HUES48 (cell line): ENCODE measurements around the gene TIAM1.

Experiments used
- H3K27ac ChIP-seq: one replicate; pipeline ENCODE4 v1.7.0; 2013; ENCODE audit warnings: low read depth, low read length, inconsistent platforms
- H3K27me3 ChIP-seq: 2 replicates; pipeline ENCODE4 v1.6.1; 2013; ENCODE audit warnings: mild to moderate bottlenecking, low read length; ENCODE audit not compliant: control insufficient read depth, insufficient read depth
- H3K36me3 ChIP-seq: 2 replicates; pipeline ENCODE4 v1.6.1; 2013; ENCODE audit warnings: low read length; ENCODE audit not compliant: control insufficient read depth, insufficient read depth
- H3K4me1 ChIP-seq: 2 replicates; pipeline ENCODE4 v1.6.1; 2013; ENCODE audit warnings: mild to moderate bottlenecking, low read length; ENCODE audit not compliant: control insufficient read depth, insufficient read depth
- H3K4me3 ChIP-seq: 2 replicates; pipeline ENCODE4 v1.5.1; 2013; ENCODE audit warnings: mild to moderate bottlenecking, low read depth, low read length
- H3K9ac ChIP-seq: 2 replicates; pipeline ENCODE4 v1.6.1; 2013; ENCODE audit warnings: mild to moderate bottlenecking, low read depth, low read length, moderate library complexity
- H3K9me3 ChIP-seq: 2 replicates; pipeline ENCODE4 v1.6.1; 2013; ENCODE audit warnings: low read length; ENCODE audit not compliant: control insufficient read depth, insufficient read depth

TIAM1 gene

GRCh38 chr21:31352836-31353235, 8.8 kb upstream of the TIAM1 start:
- Histone ChIP-seq H3K4me1 (no peaks in the 10 kb centered on the region), H3K9me3 (no peaks in the 10 kb centered on the region), H3K27me3 (no peaks in the 10 kb centered on the region), H3K36me3 (no peaks in the 10 kb centered on the region), H3K27ac (no peak overlapping the region), H3K9ac (no peak overlapping the region), H3K4me3 (no peak overlapping the region)

- Histone ChIP-seq H3K27me3 (no peaks in the 10 kb centered on the region), H3K9ac (no peak overlapping the region), H3K4me3 (no peak overlapping the region), H3K27ac (no peak overlapping the region), H3K4me1 (no peaks in the 10 kb centered on the region), H3K36me3 (no peaks in the 10 kb centered on the region), H3K9me3 (no peaks in the 10 kb centered on the region)
Observed at GRCh38 chr21:31351960-31352359, 7.9 kb upstream of the TIAM1 start.

GRCh38 chr21:31351438-31351837, 7.4 kb upstream of the TIAM1 start:
- Histone ChIP-seq H3K27ac (no peak overlapping the region), H3K36me3 (no peaks in the 10 kb centered on the region), H3K4me1 (no peaks in the 10 kb centered on the region), H3K4me3 (no peak overlapping the region), H3K27me3 (no peaks in the 10 kb centered on the region), H3K9me3 (no peaks in the 10 kb centered on the region), H3K9ac (no peak overlapping the region)

GRCh38 chr21:31349208-31349607, 5.1 kb upstream of the TIAM1 start:
- Histone ChIP-seq H3K4me1 (peaks cover 6% of the 10 kb centered on the region; the same call in 1 of the 2 replicates), H3K27me3 (no peaks in the 10 kb centered on the region)

GRCh38 chr21:31348188-31348587, 4.1 kb upstream of the TIAM1 start:
- H3K36me3 ChIP-seq: no peaks in the 10 kb centered on the region
- H3K9ac ChIP-seq: no peak overlapping the region
- peaks cover 8% of the 10 kb centered on the region for H3K4me1 ChIP-seq
- H3K9me3 ChIP-seq: no peaks in the 10 kb centered on the region
- peaks cover 1% of the 10 kb centered on the region; the same call in 1 of the 2 replicates for H3K27me3 ChIP-seq
- H3K4me3 ChIP-seq: no peak overlapping the region
- H3K27ac ChIP-seq: no peak overlapping the region

More at GRCh38 chr21:31349208-31349607, 5.1 kb upstream of the TIAM1 start:
- Histone ChIP-seq H3K4me3 (no peak overlapping the region), H3K9me3 (no peaks in the 10 kb centered on the region), H3K9ac (no peak overlapping the region), H3K36me3 (no peaks in the 10 kb centered on the region), H3K27ac (no peak overlapping the region)

GRCh38 chr21:31347435-31348032, 3.5 kb upstream of the TIAM1 start:
- H3K27me3 ChIP-seq: peaks cover 6% of the 10 kb centered on the region
- H3K27ac ChIP-seq: no peak overlapping the region
- no peak overlapping the region for H3K4me3 ChIP-seq
- peaks cover 12% of the 10 kb centered on the region for H3K4me1 ChIP-seq
- no peaks in the 10 kb centered on the region for H3K36me3 ChIP-seq
- no peaks in the 10 kb centered on the region for H3K9me3 ChIP-seq
- no peak overlapping the region for H3K9ac ChIP-seq

GRCh38 chr21:31346256-31346821, 2.3 kb upstream of the TIAM1 start:
- Histone ChIP-seq H3K27ac (no peak overlapping the region), H3K36me3 (no peaks in the 10 kb centered on the region), H3K4me3 (no peak overlapping the region), H3K4me1 (peaks cover 15% of the 10 kb centered on the region), H3K27me3 (peaks cover 6% of the 10 kb centered on the region), H3K9ac (no peak overlapping the region), H3K9me3 (no peaks in the 10 kb centered on the region)

GRCh38 chr21:31345136-31345535, 1.1 kb upstream of the TIAM1 start:
- Histone ChIP-seq H3K27ac (no peak overlapping the region), H3K4me1 (peaks cover 22% of the 10 kb centered on the region), H3K4me3 (no peak overlapping the region), H3K27me3 (peaks cover 6% of the 10 kb centered on the region), H3K9me3 (no peaks in the 10 kb centered on the region), H3K36me3 (no peaks in the 10 kb centered on the region), H3K9ac (no peak overlapping the region)

- H3K36me3 ChIP-seq: 0 out of 2 replicates have a peak, but pooled peaks cover 3% of the 10 kb centered on the region
- no peaks in the 10 kb centered on the region for H3K9me3 ChIP-seq
- peaks cover 6% of the 10 kb centered on the region for H3K27me3 ChIP-seq
- peak overlapping the region; percentile 72; the same call in 1 of the 2 replicates for H3K9ac ChIP-seq
- peaks cover 39% of the 10 kb centered on the region for H3K4me1 ChIP-seq
- no peak overlapping the region for H3K27ac ChIP-seq
- H3K4me3 ChIP-seq: peak overlapping the region; percentile 78
Observed at GRCh38 chr21:31343030-31343510, 991 bp downstream of the TIAM1 start.

- Histone ChIP-seq H3K27me3 (peaks cover 6% of the 10 kb centered on the region), H3K4me3 (no peak overlapping the region), H3K9me3 (no peaks in the 10 kb centered on the region), H3K36me3 (0 out of 2 replicates have a peak, but pooled peaks cover 6% of the 10 kb centered on the region), H3K9ac (no peak overlapping the region), H3K27ac (no peak overlapping the region), H3K4me1 (peaks cover 40% of the 10 kb centered on the region)
Observed at GRCh38 chr21:31342348-31342747, 1.7 kb downstream of the TIAM1 start.

- Histone ChIP-seq H3K36me3 (0 out of 2 replicates have a peak, but pooled peaks cover 6% of the 10 kb centered on the region), H3K4me1 (peaks cover 40% of the 10 kb centered on the region), H3K9ac (no peak overlapping the region), H3K27ac (no peak overlapping the region), H3K4me3 (no peak overlapping the region), H3K9me3 (no peaks in the 10 kb centered on the region), H3K27me3 (peaks cover 6% of the 10 kb centered on the region)
Observed at GRCh38 chr21:31340942-31341487, 3.0 kb downstream of the TIAM1 start.
